Erythroblast (primary cell): Measurements from ENCODE around the gene FURIN.

Experiments
- GATA1 ChIP-seq: IDR thresholded peaks from 2 replicates; pipeline ENCODE4 v1.6.1; 2011; ENCODE audit warnings: low read depth, mild to moderate bottlenecking, control low read depth, low read length, moderate library complexity
- POLR2A ChIP-seq: IDR thresholded peaks from 2 replicates; pipeline ENCODE4 v1.6.1; 2011; ENCODE audit warnings: mild to moderate bottlenecking, low read length

DNA sequence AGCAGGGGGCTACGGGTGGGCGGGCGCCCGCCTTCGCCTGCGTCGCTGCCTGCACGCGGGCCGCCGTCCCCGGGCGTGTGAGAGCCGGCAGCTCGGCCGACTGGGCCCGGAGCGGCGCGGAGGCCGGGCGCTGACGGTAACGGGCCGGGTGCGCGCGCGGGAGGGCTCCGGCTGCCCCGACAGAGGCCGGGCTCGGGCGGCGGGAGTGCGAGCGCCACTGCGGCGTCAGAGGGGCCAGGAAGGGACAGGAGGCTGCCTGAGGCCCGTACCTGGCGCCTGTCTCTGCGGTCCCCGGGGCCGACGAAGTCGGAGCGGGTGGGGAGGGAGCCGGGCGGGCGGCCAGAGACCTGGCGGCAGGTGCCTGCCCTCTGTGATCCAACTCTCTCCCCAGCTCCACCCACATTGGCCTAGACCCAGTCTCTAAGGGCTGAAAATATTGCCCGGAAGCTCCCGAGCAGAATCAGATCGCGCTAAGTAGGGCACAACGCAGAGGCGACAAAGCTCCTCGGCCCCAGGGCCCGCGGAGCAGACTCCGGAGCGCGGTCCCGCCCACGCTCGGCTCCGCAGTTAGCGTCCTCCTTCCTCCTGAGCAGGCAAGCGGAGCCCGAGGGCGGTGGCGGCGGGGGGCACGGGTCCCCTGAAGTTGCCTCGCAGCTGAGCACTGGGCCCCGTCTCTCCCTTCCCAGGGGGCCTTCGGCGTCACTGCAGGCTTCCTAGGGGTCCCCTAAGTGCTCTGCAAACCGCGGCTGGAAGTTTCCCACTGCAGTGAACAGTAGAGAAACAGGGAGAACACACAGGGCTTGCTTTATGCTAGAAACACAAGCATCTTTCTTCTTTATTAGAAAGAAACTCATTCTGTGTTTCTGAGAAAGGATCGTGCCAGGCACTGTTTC, 34.7 kb downstream of the FURIN start, which contains the start of gene MAN2A2:
- TF ChIP-seq POLR2A, result peak; percentile 95
- TF ChIP-seq GATA1, result no peak
